HG02623 (cell line): Measurements from ENCODE around the gene BCLAF1.
"Not testable (repeated sequence)": the region's sequence is repeated elsewhere in the genome, so short reads cannot be mapped to it uniquely, and the experiment has no call there.

Source experiments
- ATAC-seq: cut with Tn5 transposase; IDR thresholded peaks from one replicate; pipeline ENCODE4 v1.9.1; 2021; ENCODE audit warnings: moderate library complexity; ENCODE audit not compliant: unreplicated experiment

Gene BCLAF1

DNA sequence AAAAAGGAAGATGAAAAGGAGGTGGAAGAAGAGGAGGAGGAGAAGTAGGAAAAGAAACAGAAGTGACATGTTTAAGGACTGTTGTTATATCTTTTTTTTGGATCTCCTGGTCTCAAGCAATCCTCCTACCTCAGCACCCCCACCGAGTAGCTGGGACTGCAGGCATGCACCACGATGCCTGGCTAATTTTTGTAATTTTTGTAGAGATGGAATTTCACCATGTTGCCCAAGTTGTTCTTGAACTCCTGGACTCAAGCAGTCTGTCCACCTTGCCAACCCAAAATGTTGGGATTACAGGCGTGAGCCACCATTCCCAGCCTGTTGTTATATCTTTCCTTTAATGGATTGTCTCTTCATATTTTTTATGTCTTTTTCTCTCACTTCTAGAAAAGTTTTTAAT, 19.5 kb upstream of the BCLAF1 start:
- no peak for ATAC-seq

DNA sequence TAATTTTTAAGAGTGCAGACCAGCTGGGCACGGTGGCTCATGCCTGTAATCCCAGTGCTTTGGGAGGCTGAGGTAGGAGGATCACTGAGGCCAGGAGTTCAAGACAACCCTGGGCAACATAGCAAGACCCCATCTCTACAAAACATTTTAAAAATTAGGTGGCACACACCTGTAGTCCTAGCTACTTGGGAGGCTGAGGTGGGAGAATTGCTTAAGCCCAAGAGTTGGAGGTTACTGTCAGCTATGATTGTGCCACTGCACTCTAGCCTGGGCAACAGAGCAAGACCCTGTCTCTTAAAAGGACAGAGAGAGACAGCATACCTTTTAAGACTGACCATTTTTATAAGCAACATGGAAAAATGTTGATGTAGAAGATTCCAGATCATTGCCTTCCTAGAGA, 18.8 kb upstream of the BCLAF1 start:
- ATAC-seq = not testable (repeated sequence)

- ATAC-seq = no peak
Observed at GRCh38 chr6:136307351-136307750, 17.7 kb upstream of the BCLAF1 start.

DNA sequence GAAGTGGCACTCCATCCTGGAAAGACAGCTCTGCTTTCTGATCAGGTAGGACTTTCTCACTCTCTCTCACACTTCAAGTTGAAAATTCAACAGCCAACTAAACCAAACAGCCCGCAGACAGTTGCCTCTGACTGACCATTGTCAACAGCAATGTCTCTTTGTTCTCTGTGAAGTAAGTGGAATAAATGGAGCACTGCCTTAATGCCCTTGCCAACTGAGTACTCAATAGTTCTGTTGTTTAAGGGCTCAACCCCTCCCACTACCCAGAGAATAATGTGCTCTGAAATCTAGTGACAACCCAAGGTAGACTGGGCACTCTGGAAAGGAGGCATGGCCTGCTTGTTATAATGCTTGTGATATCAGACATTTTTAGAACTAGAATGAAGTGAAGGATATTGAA, 16.8 kb upstream of the BCLAF1 start:
- ATAC-seq = no peak

- no peak for ATAC-seq
Observed at GRCh38 chr6:136304410-136304809, 14.8 kb upstream of the BCLAF1 start.

GRCh38 chr6:136303516-136303915, 13.9 kb upstream of the BCLAF1 start:
- ATAC-seq = no peak

GRCh38 chr6:136294621-136295020, 5.0 kb upstream of the BCLAF1 start:
- ATAC-seq = no peak

GRCh38 chr6:136290410-136291010, 864 bp upstream of the BCLAF1 start:
- peak; percentile 11 for ATAC-seq

GRCh38 chr6:136289327-136289578, 393 bp downstream of the BCLAF1 start:
- ATAC-seq = peak; percentile 35

- ATAC-seq = peak; percentile 29
Observed at GRCh38 chr6:136288566-136289326, 900 bp downstream of the BCLAF1 start.

DNA sequence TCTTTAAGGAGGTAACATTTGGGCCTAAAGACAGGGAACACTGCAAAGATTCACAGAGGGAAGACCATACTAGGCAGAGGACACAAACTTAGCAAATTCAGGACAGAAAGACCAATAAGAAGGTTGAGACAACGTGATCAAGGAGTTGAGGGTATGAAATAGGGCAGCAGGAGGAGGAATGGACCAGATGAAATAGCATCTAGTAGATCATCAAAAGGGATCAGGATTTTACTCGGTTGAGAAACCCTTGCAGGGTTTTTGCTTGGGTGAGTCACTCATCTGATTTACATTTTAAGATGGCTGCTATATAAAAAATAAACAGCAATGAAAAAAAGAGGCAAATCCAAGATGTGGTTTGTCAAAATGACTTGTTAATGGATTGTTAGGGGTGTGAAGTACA, 4.7 kb downstream of the BCLAF1 start:
- no peak for ATAC-seq

DNA sequence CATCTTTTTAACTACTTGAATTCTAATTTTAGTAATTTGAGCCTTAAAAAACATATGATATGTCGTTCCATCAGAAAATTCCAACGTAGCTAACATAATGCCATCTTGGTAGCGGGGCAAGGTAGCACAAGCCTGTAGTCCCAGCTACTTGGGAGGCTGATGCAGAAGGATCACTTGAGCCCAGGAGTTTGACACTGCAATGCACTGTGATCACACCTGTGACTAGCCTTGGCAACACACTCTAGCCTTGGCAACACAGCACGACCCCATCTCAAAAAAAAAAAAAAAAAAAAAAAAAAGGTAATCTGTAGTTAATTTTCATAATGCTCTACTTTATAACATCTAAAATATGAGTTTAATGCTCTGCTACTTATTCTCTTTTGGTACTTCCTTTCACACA, 6.7 kb downstream of the BCLAF1 start:
- ATAC-seq = no peak

- ATAC-seq = no peak
Observed at GRCh38 chr6:136280032-136280609, 9.5 kb downstream of the BCLAF1 start.

GRCh38 chr6:136274062-136274461, 15.6 kb downstream of the BCLAF1 start:
- no peak for ATAC-seq

- ATAC-seq = no peak
Observed at GRCh38 chr6:136265101-136265500, 24.5 kb downstream of the BCLAF1 start.

GRCh38 chr6:136262940-136263339, 26.7 kb downstream of the BCLAF1 start:
- no peak for ATAC-seq

DNA sequence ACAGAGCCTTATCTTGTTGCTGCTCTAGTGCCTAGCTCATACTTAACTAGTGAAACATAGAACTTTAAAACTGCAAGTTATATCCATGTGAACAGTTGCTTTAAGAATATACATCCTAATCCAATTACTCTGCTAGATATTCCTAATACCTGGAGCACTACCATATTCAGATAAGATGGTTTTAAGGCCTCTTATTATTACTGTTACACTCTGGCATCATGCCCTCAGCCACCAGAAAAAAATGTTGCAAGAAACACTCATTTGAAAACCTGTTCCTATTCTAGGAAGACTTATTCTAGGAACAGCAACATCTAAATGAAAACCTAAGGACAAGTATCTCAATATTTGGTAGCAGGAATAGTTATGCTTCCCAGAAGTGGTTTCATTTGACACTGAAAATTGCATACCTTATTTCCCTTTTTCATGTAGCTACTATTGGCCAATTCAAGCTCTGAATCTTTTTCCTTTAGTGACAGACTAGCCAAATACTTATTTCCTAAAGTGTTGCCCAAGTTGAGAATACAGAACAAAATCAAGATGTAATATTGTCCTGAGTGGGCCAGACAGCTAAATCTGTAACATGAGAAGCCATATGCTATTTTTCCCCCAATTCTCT, 34.7 kb downstream of the BCLAF1 start:
- ATAC-seq = no peak

DNA sequence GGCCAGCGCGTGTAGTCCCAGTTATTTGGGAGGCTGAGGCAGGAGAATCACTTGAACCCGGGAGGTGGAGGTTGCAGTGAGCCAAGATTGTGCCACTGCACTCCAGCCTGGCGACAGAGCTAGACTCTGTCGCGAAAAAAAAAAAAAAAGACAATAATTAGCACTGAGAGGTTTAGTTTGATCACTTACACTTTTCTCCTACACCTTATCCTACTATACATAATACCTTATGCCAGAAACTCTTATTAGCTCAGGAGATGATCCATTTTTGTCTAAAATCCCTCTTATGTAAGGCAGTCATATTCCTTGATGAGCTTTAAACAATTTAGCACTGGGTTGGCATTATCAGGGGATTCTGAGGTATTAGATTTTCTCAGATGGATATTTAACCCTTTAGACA, 35.9 kb downstream of the BCLAF1 start:
- ATAC-seq = no peak

DNA sequence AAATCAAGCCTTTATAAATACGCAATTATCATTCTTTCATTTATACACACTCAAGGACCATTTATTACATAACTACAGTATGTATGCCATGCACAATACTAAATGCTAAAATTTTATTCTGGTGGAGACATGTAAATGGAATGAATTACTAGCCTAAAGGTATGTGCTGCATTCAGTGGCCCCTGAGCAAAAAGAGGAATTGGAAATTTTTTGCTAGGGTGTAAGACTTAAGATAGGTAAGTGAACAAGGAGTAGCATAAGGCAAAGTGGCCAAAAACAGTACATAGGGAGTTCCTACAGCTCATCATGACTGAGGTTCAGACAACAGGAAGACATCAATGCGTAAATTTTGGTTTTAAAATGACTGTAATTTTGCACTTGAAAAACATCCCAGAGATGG, 37.2 kb downstream of the BCLAF1 start:
- ATAC-seq = no peak

DNA sequence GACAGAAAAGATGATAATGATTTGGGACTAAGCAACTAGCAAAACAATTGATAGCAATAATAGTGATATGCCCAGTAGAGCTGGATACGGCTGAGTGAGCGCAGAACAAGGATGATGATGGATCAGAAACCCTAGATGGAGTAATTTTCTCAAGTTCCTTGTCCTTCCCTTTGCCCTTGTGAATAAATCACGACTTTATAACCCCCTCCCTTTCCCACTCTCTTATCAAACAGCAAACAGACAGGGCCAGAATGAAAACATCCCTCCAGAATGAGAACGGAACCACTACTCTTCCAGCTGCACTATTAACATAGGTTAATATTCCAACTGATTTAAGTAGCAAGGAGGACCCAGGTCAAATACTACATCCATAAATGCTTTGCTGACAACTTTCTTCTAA, 38.3 kb downstream of the BCLAF1 start:
- ATAC-seq = no peak

DNA sequence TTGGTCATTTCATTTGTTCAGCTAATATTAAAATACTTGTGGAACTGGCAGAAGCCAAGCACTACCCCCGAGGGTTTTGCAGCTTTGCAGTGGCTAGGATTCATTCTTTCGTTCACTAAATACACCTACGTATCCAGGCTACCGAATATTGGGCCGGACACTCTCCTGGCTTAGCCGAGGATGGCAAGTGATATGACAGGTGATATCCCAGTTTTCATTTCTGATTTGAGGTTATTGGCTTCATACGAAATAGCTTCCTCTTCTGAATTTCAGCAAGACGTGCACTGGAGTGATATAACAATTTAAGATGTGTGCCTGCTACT, 39.0 kb downstream of the BCLAF1 start:
- peak; percentile 1 for ATAC-seq
